Subcutaneous adipose tissue (tissue), 4 donors: ENCODE data around the gene PICALM. TPM values are rescaled to one million over a fixed set of nuclear protein-coding genes. Genes with fewer than 3 reads are reported as not detected.

Source experiments
- CTCF ChIP-seq: fragments of 450-650 bp; IDR thresholded peaks from one replicate; pipeline ENCODE4 v1.5.1; 2016; ENCODE audit warnings: low read depth, mild to moderate bottlenecking, control low read depth, antibody characterized with exemption, moderate library complexity
- total RNA-seq, 4 donors: library from RNA; depleted of rRNA; stranded (reverse); fragments of >200 nt; gene quantifications; one replicate each; pipeline ENCODE4 v1.1.0, GENCODE V29; 2016

The PICALM gene
- total RNA-seq, 4 donors from 2014 or later = 345 to 758 (median 413) TPM

GRCh38 chr11:86021377-86021776 lies 47.5 kb downstream of the PICALM start:
- no peak for TF ChIP-seq CTCF

- TF ChIP-seq CTCF = no peak
Observed at GRCh38 chr11:86018249-86018648, 50.6 kb downstream of the PICALM start.

- TF ChIP-seq CTCF = no peak
Observed at GRCh38 chr11:86016451-86016850, 52.4 kb downstream of the PICALM start.

GRCh38 chr11:86015699-86016098 lies 53.2 kb downstream of the PICALM start:
- no peak for TF ChIP-seq CTCF

GRCh38 chr11:86014221-86014620 lies 54.7 kb downstream of the PICALM start:
- no peak for TF ChIP-seq CTCF

GRCh38 chr11:86013713-86014112 lies 55.2 kb downstream of the PICALM start:
- no peak for TF ChIP-seq CTCF

- TF ChIP-seq CTCF = no peak
Observed at GRCh38 chr11:86011175-86011574, 57.7 kb downstream of the PICALM start.

GRCh38 chr11:86003654-86004053 lies 65.2 kb downstream of the PICALM start:
- no peak for TF ChIP-seq CTCF
